Lower lobe of right lung (tissue), 2 donors: ENCODE measurements around the gene PDGFA. TPM values are rescaled to one million over a fixed set of nuclear protein-coding genes. Genes with fewer than 3 reads are reported as not detected.
A peak's percentile ranks its signal among the peaks of the same experiment; 100 is the strongest.

ENCODE experiments used
- ATAC-seq, 2 donors: fragments of 200-7000 bp; cut with Tn5 transposase; one replicate each; pipeline ENCODE4 v1.9.1; 2020 to 2022; ENCODE audit warnings: mild to moderate bottlenecking in 2 of 2, moderate library complexity in 2 of 2
- DNase-seq: peaks from one replicate; pipeline ENCODE4 v3.0.0-alpha.2; 2020
- H3K27ac ChIP-seq: fragments of 200-600 bp; one replicate; pipeline ENCODE4 v1.8.0; 2022
- H3K27me3 ChIP-seq: fragments of 200-600 bp; one replicate; pipeline ENCODE4 v1.8.0; 2022; ENCODE audit warnings: low read depth
- H3K36me3 ChIP-seq: fragments of 200-600 bp; one replicate; pipeline ENCODE4 v1.8.0; 2022; ENCODE audit warnings: mild to moderate bottlenecking
- H3K4me1 ChIP-seq: fragments of 200-600 bp; one replicate; pipeline ENCODE4 v1.8.0; 2022
- H3K4me3 ChIP-seq: fragments of 200-600 bp; one replicate; pipeline ENCODE4 v1.8.0; 2022; ENCODE audit warnings: mild to moderate bottlenecking
- H3K9me3 ChIP-seq: fragments of 200-600 bp; one replicate; pipeline ENCODE4 v1.8.0; 2022
- CTCF ChIP-seq: fragments of 200-600 bp; IDR thresholded peaks from one replicate; pipeline ENCODE4 v1.8.0; 2022; ENCODE audit warnings: antibody characterized with exemption, mild to moderate bottlenecking
- intact Hi-C: fragments of 100-400 bp; cut with DNase I; formaldehyde crosslinking; loops from one replicate; pipeline ENCODE4 v1.11.0; 2022
- total RNA-seq: library from RNA; stranded (reverse); fragmentation: NEBNext Ultra II Directional; extraction: Animal tissue kit (Norgen Biotek cat#: 25700); gene quantifications from one replicate; pipeline ENCODE4 v1.2.1, GENCODE V29; 2021
- donor health status: DM: no; HTN: yes; CAD: no; lungs with severe emphysema.

PDGFA gene
- total RNA-seq, 1 donor from 2014 or later, result 27.1 TPM

- H3K36me3 ChIP-seq, result no peaks in the 10 kb centered on the region
- no peak for TF ChIP-seq CTCF
- ATAC-seq, result no peak
- H3K4me3 ChIP-seq, result no peak overlapping the region
- H3K9me3 ChIP-seq, result no peaks in the 10 kb centered on the region
- DNase-seq, result peak; percentile 39
- no peak overlapping the region for H3K27ac ChIP-seq
- peaks cover 19% of the 10 kb centered on the region for H3K4me1 ChIP-seq
- peaks cover 4% of the 10 kb centered on the region for H3K27me3 ChIP-seq
- intact Hi-C loops, result no loop called here
Measured at GRCh38 chr7:458511-459245, 61.0 kb downstream of the PDGFA start.

GRCh38 chr7:457814-458510 is 61.7 kb downstream of the PDGFA start:
- Histone ChIP-seq H3K9me3 (no peaks in the 10 kb centered on the region), H3K4me1 (peaks cover 20% of the 10 kb centered on the region), H3K4me3 (no peak overlapping the region), H3K36me3 (no peaks in the 10 kb centered on the region), H3K27me3 (peaks cover 11% of the 10 kb centered on the region), H3K27ac (no peak overlapping the region)
- DNase-seq (peak; percentile 34), ATAC-seq (peak in 1 of 2 donors; percentile 17)
- intact Hi-C loops, result no loop called here
- no peak for TF ChIP-seq CTCF

- no peak overlapping the region for H3K27ac ChIP-seq
- no peak overlapping the region for H3K4me3 ChIP-seq
- peaks cover 17% of the 10 kb centered on the region for H3K4me1 ChIP-seq
- no peak for TF ChIP-seq CTCF
- no peaks in the 10 kb centered on the region for H3K9me3 ChIP-seq
- no peak for ATAC-seq
- DNase-seq, result peak; percentile 63
- no peaks in the 10 kb centered on the region for H3K36me3 ChIP-seq
- intact Hi-C loops, result no loop called here
- H3K27me3 ChIP-seq, result peaks cover 21% of the 10 kb centered on the region
Measured at GRCh38 chr7:455110-455928, 64.3 kb downstream of the PDGFA start.

- intact Hi-C loops, result no loop called here
- peaks cover 16% of the 10 kb centered on the region for H3K4me1 ChIP-seq
- no peak overlapping the region for H3K27ac ChIP-seq
- H3K9me3 ChIP-seq, result no peaks in the 10 kb centered on the region
- H3K27me3 ChIP-seq, result peaks cover 21% of the 10 kb centered on the region
- no peak for TF ChIP-seq CTCF
- no peak overlapping the region for H3K4me3 ChIP-seq
- no peaks in the 10 kb centered on the region for H3K36me3 ChIP-seq
- ATAC-seq (no peak), DNase-seq (peak; percentile 37)
Measured at GRCh38 chr7:454356-455109, 65.1 kb downstream of the PDGFA start.
